Tibial artery (tissue), 4 donors: ENCODE measurements around the gene VWA3A.

Experiments
- DNase-seq, 2 donors: peaks; one replicate each; pipeline ENCODE4 v3.0.0-alpha.2; 2019
- H3K27ac ChIP-seq, 2 donors: fragments of 200-600 bp; sonication (generic) in 1 of 2; 1 replicate in 1 of 2; 2 replicates in 1 of 2; pipeline ENCODE4 v1.5.1; 2018 to 2019; ENCODE audit warnings: mild to moderate bottlenecking in 1 of 2
- H3K27me3 ChIP-seq, 2 donors: fragments of 200-600 bp; sonication (generic) in 1 of 2; one replicate each; pipeline versions ENCODE4 v1.5.1 to v1.6.0; 2016 to 2019
- H3K36me3 ChIP-seq, 3 donors: fragments of 200-600 bp; sonication (generic) in 2 of 3; one replicate each; pipeline ENCODE4 v1.5.1; 2016 to 2019; ENCODE audit warnings: mild to moderate bottlenecking in 2 of 3
- H3K4me1 ChIP-seq, 4 donors: fragments of 200-600 bp; sonication (generic) in 2 of 4; 1 replicate in 3 of 4; 2 replicates in 1 of 4; pipeline ENCODE4 v1.5.1; 2016 to 2019
- H3K4me3 ChIP-seq, 2 donors: fragments of 200-600 bp; sonication (generic) in 1 of 2; 1 replicate in 1 of 2; 2 replicates in 1 of 2; pipeline ENCODE4 v1.5.1; 2018 to 2019; ENCODE audit warnings: mild to moderate bottlenecking in 2 of 2
- H3K9me3 ChIP-seq, 3 donors: fragments of 200-600 bp; sonication (generic) in 1 of 3; one replicate each; pipeline ENCODE4 v1.5.1; 2016 to 2019
- intact Hi-C: fragments of 100-400 bp; cut with DNase I; formaldehyde crosslinking; loops from one replicate; pipeline ENCODE4 v1.15.0; 2023; ENCODE audit warnings: low total_unique reads
- TF ChIP-seq, protein P1 (sequence below), 2 experiments: fragments of 200-600 bp in 1 of 2; fragments of 450-650 bp in 1 of 2; IDR thresholded peaks; one replicate each; pipeline ENCODE4 v1.5.1; 2017 to 2019; ENCODE audit warnings: antibody characterized with exemption in 2 of 2, mild to moderate bottlenecking in 1 of 2, moderate library complexity in 1 of 2

The VWA3A gene

DNA sequence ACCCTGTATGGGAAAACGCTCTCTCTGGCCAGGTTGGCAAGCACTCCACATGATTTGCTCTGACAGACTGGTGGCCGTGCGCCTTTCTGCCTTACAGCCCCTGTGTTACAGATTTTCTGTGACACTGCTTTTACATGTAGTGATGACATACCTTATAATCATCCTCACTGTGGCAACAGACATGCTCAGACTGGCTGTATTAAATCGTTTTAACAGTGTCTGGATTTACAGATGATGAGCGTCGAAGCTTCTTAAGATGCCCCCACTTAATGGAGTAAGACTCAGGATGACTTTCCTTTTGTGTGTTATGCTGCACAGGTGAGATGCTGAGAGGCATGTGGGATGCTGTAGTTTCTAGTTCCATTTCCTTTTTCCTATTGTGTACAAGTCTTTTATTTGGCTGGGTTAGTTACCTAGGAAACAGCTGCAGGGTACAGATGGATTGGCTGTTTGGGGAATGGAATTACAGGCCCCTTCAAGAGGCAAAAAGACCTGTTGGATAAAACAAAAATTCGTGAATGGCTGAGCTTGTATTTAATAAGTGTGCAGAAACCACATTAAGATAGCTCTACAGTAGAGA, 20.9 kb upstream of the VWA3A start:
- H3K4me1 ChIP-seq, result peaks cover 0 to 26% (median 14%) of the 10 kb centered on the region in 4 donors
- H3K9me3 ChIP-seq, result no peaks in the 10 kb centered on the region
- H3K4me3 ChIP-seq, result no peak overlapping the region
- no peak overlapping the region for H3K27ac ChIP-seq
- no peaks in the 10 kb centered on the region for H3K36me3 ChIP-seq
- intact Hi-C loops, result loop anchor here (10.0 kb wide), 1 partner anchor 113 kb away; no protein-coding TSS in a partner anchor
- no peak for DNase-seq
- H3K27me3 ChIP-seq, result no peaks in the 10 kb centered on the region
- TF ChIP-seq, protein P1, sequence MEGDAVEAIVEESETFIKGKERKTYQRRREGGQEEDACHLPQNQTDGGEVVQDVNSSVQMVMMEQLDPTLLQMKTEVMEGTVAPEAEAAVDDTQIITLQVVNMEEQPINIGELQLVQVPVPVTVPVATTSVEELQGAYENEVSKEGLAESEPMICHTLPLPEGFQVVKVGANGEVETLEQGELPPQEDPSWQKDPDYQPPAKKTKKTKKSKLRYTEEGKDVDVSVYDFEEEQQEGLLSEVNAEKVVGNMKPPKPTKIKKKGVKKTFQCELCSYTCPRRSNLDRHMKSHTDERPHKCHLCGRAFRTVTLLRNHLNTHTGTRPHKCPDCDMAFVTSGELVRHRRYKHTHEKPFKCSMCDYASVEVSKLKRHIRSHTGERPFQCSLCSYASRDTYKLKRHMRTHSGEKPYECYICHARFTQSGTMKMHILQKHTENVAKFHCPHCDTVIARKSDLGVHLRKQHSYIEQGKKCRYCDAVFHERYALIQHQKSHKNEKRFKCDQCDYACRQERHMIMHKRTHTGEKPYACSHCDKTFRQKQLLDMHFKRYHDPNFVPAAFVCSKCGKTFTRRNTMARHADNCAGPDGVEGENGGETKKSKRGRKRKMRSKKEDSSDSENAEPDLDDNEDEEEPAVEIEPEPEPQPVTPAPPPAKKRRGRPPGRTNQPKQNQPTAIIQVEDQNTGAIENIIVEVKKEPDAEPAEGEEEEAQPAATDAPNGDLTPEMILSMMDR (IDR thresholded peaks at IDR 0.05), result no peak

DNA sequence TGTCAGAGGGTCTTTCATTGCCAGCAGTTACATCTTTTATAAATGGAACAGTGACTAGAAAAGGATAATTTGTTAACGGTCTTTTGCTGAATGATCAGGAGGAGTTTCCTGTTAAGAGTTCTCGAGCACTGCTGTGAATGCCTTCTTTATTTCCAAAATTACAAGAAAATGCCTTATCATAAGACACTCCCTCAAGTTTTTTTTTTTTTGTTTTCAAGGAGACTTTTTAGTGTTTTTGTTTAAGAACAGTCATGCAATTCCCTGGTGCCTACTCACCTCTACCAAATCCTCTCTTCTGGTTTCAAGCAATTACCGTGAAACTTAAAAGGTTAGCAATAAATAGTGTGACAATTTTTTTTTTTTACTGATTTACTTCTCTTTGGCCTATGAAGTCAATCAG, 19.0 kb upstream of the VWA3A start:
- TF ChIP-seq, protein P1 (IDR thresholded peaks at IDR 0.05), result no peak
- H3K36me3 ChIP-seq, result no peaks in the 10 kb centered on the region
- intact Hi-C loops, result loop anchor here (10.0 kb wide), 1 partner anchor 111 kb away; no protein-coding TSS in a partner anchor
- H3K4me1 ChIP-seq, result peaks cover 0 to 26% (median 14%) of the 10 kb centered on the region in 4 donors
- H3K9me3 ChIP-seq, result no peaks in the 10 kb centered on the region
- DNase-seq, result no peak
- H3K27me3 ChIP-seq, result no peaks in the 10 kb centered on the region
- no peak overlapping the region for H3K4me3 ChIP-seq
- H3K27ac ChIP-seq, result no peak overlapping the region

DNA sequence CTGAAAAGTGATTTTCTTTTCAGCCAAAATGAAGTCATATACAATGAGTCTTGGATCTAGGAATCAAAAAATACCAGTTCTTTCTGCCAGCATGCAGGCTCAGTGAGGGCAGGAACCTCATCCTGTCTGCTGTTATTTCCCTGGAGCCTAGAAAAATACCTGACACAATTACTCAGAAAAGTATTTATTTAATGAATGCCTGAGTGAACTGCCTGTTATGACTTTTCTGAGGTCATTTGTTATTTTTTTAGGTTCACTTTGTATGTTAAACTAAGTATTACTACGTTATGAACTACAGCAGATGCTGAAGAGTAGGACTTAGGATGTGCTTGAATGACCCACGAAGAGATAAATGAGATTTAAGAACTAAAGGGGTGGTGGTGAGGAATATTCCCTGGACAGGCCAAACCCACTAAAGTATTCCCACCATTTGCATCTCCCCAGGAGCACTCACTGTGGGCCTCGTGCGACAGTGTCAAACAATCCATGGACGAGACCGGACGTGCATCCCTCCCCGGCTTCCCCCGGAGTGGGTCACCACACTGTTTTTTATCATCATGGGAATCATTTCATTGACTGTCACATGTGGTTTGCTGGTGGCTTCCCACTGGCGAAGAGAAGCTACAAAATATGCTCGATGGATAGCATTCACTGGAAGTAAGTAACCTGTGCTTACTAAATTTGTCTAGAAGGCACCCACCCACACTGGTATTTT, 17.1 kb upstream of the VWA3A start:
- Histone ChIP-seq H3K27me3 (no peaks in the 10 kb centered on the region), H3K4me1 (peaks cover 0 to 15% (median 10%) of the 10 kb centered on the region in 4 donors), H3K4me3 (no peak overlapping the region), H3K9me3 (no peaks in the 10 kb centered on the region), H3K36me3 (no peaks in the 10 kb centered on the region), H3K27ac (no peak overlapping the region)
- intact Hi-C loops, result loop anchor here (5.0 to 10.0 kb wide), 2 partner anchors 73 to 110 kb away; partner anchors contain the start of gene PDZD9
- TF ChIP-seq, protein P1 (IDR thresholded peaks at IDR 0.05), result no peak
- DNase-seq, result no peak

DNA sequence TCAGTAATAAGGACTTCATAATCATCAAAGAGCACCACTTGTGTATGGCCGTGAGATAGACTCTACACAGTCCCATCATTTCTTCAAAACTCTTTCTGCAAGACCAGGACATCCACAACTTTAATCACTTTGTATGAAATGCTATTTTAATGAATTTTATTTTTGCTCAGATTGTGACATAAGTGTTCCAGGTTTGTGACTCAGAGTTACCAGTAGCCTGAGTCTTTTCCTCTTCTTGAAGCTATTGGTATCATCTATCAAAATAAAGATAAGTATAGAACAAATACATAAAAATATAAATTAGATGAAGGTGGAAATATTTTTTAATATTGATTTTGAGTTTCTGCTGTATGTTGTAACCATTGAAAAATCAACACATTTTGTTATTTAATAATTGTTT, 16.6 kb upstream of the VWA3A start:
- peaks cover 0 to 10% (median 5%) of the 10 kb centered on the region in 4 donors for H3K4me1 ChIP-seq
- no peaks in the 10 kb centered on the region for H3K36me3 ChIP-seq
- no peaks in the 10 kb centered on the region for H3K9me3 ChIP-seq
- no peak for DNase-seq
- no peaks in the 10 kb centered on the region for H3K27me3 ChIP-seq
- no peak overlapping the region for H3K27ac ChIP-seq
- TF ChIP-seq, protein P1 (IDR thresholded peaks at IDR 0.05), result no peak
- H3K4me3 ChIP-seq, result no peak overlapping the region
- intact Hi-C loops, result loop anchor here (5.0 to 10.0 kb wide), 2 partner anchors 73 to 109 kb away; partner anchors contain the start of gene PDZD9

DNA sequence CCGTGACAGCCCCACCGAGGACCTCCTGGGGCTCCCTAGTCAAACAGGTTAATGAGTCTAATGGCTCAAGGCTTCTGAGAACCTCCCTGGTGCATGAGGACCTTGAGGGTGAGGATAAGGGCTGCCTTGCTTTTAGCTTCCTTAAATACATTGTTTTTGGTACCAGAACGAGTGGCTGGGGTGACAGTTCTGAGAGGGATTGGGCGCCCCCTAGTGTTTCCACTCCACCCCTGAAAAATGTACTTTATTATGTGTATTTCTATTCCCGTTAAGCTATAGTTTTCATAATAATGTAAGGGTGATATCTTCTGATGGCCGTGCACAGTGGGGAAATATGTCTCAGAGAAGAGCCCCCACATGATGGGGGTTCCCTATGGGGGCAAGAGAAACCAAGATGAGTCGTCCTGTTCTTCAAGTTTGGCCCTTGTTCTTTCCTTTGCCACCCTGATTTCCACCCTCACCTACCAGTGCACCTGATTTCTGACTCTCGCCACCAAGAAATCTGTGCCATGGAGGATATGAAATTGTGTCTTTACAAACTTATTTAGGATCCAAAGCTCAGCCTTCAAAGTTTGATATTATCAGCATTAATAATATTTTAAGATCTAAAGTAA, 14.5 kb upstream of the VWA3A start:
- H3K27ac ChIP-seq, result no peak overlapping the region
- H3K27me3 ChIP-seq, result no peaks in the 10 kb centered on the region
- intact Hi-C loops, result loop anchor here (5.0 to 10.0 kb wide), 2 partner anchors 76 to 107 kb away; partner anchors contain the start of gene PDZD9
- H3K9me3 ChIP-seq, result no peaks in the 10 kb centered on the region
- no peaks in the 10 kb centered on the region for H3K36me3 ChIP-seq
- no peaks in the 10 kb centered on the region for H3K4me1 ChIP-seq
- H3K4me3 ChIP-seq, result no peak overlapping the region
- peak; percentile 60 to 69 for DNase-seq
- TF ChIP-seq, protein P1 (IDR thresholded peaks at IDR 0.05), result peak; percentile 62 to 75
